HepG2 (cell line): Measurements from ENCODE around the gene CLCNKA. TPM values are rescaled to one million over a fixed set of nuclear protein-coding genes. Genes with fewer than 3 reads are reported as not detected.

Experiments used
- DZIP1 ChIP-seq: sonication (generic); formaldehyde crosslinking; IDR thresholded peaks from 2 replicates; pipeline ENCODE4 v1.5.0; 2020; ENCODE audit warnings: mild to moderate bottlenecking, missing genetic modification reagents
- FOSL2 ChIP-seq: sonication (generic); formaldehyde crosslinking; IDR thresholded peaks from 2 replicates; pipeline ENCODE4 v1.4.0; 2020; ENCODE audit warnings: missing genetic modification reagents
- HBP1 ChIP-seq: IDR thresholded peaks from 2 replicates; pipeline ENCODE4 v1.6.1; 2016; ENCODE audit warnings: low read depth, control low read depth
- NFYC ChIP-seq: IDR thresholded peaks from 2 replicates; pipeline ENCODE4 v1.6.1; 2016; ENCODE audit warnings: missing genetic modification reagents, missing compliant biosample characterization
- SP5 ChIP-seq: IDR thresholded peaks from 2 replicates; pipeline ENCODE4 v1.6.1; 2016; ENCODE audit warnings: low read depth, borderline replicate concordance
- SRSF1 ChIP-seq: fragments of 200-400 bp; formaldehyde crosslinking; optimal IDR thresholded peaks from 2 replicates; pipeline ENCODE3; 2017; ENCODE audit warnings: mild to moderate bottlenecking, low read depth, low read length, moderate library complexity
- polyA plus RNA-seq, 8 experiments: library from polyadenylated mRNA; depleted of rRNA in 3 of 8; stranded (reverse) in 7 of 8; unstranded in 1 of 8; fragments of >200 nt; fragmentation: Illumina TruSeq in 4 of 8; extraction: Trizol in 4 of 8; gene quantifications; 2 replicates each; pipeline versions ENCODE4 v1.2.1 to v1.2.3, GENCODE V29; 2011 to 2016; ENCODE audit warnings: low read depth in 4 of 8, missing spikeins in 1 of 8, mixed read lengths in 1 of 8; ENCODE audit not compliant: insufficient read depth in 1 of 8
- total RNA-seq, 5 experiments: library from RNA; depleted of rRNA; stranded (reverse); fragments of >200 nt; fragmentation: Illumina TruSeq; extraction: Trizol; gene quantifications; 2 replicates each; pipeline ENCODE4 v1.2.3, GENCODE V29; 2016; ENCODE audit warnings: low read depth in 1 of 5
- TF ChIP-seq, protein P1 (sequence below), 2 experiments: sonication (generic) in 1 of 2; formaldehyde crosslinking in 1 of 2; IDR thresholded peaks; 2 replicates each; pipeline versions ENCODE4 v1.6.1 to v1.9.0; 2014 to 2022; ENCODE audit warnings: antibody characterized with exemption in 1 of 2, borderline replicate concordance in 1 of 2, inconsistent platforms in 1 of 2, low read depth in 1 of 2, missing genetic modification reagents in 1 of 2
- TF ChIP-seq, protein P2 (sequence below): sonication (generic); formaldehyde crosslinking; IDR thresholded peaks from 2 replicates; pipeline ENCODE4 v1.4.0; 2020; ENCODE audit warnings: missing genetic modification reagents
- TF ChIP-seq, protein P3 (sequence below): sonication (generic); formaldehyde crosslinking; IDR thresholded peaks from 2 replicates; pipeline ENCODE4 v1.5.0; 2020; ENCODE audit warnings: missing genetic modification reagents
- TF ChIP-seq, protein P4 (sequence below): sonication (generic); formaldehyde crosslinking; IDR thresholded peaks from 2 replicates; pipeline ENCODE4 v1.9.0; 2022; ENCODE audit warnings: missing genetic modification reagents, mild to moderate bottlenecking, borderline replicate concordance

Gene CLCNKA
- total and polyA plus RNA-seq, 2 of the 13 experiments (the other 11 are each of a cell fraction or from before 2014, with no cell fraction given) = 0.03 TPM; not detected in 1

DNA sequence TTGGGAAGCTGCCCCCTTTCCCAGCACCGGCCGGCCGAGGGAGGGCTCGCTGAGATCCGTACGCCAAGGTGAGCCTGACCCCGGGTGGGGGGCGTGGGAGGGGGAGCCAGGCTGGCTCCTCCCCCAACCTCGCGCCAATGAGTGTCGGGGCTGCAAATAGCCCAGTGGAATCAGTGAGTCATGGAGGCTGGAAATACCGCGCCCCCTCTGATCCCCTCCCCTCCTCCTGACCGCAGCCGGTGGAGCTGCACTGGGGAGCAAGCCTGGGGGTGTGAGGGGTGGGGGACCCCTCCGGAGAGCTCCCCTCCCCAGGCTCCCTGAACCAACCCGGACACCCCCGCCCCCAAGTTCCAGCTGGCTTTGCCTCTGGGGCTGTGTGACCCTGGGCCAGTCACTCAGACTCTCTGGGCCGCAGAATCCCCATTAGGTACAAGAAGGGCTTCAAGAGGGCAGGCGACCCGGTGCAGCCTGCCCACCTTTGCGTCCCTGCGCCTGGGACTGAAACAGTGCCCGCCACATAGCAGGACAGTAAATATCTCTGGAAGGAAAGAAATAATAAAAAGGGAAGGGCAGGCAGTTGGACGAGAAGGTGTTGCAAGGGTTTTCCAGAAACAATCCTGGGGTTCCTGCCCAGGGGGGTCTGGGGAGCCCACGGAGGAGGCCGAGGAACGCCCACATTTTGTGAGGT is 8.5 kb upstream of the CLCNKA start (continued):
- TF ChIP-seq, protein P1, sequence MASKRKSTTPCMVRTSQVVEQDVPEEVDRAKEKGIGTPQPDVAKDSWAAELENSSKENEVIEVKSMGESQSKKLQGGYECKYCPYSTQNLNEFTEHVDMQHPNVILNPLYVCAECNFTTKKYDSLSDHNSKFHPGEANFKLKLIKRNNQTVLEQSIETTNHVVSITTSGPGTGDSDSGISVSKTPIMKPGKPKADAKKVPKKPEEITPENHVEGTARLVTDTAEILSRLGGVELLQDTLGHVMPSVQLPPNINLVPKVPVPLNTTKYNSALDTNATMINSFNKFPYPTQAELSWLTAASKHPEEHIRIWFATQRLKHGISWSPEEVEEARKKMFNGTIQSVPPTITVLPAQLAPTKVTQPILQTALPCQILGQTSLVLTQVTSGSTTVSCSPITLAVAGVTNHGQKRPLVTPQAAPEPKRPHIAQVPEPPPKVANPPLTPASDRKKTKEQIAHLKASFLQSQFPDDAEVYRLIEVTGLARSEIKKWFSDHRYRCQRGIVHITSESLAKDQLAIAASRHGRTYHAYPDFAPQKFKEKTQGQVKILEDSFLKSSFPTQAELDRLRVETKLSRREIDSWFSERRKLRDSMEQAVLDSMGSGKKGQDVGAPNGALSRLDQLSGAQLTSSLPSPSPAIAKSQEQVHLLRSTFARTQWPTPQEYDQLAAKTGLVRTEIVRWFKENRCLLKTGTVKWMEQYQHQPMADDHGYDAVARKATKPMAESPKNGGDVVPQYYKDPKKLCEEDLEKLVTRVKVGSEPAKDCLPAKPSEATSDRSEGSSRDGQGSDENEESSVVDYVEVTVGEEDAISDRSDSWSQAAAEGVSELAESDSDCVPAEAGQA (IDR thresholded peaks at IDR 0.05; ENCODE audit: low read depth) = no peak
- TF ChIP-seq, protein P1 (CRISPR knock-in tag; IDR thresholded peaks at IDR 0.05; ENCODE audit: borderline replicate concordance) = no peak
- TF ChIP-seq HBP1 (CRISPR knock-in tag) = peak; percentile 6; the same call in 1 of the 2 replicates
- TF ChIP-seq, protein P2, sequence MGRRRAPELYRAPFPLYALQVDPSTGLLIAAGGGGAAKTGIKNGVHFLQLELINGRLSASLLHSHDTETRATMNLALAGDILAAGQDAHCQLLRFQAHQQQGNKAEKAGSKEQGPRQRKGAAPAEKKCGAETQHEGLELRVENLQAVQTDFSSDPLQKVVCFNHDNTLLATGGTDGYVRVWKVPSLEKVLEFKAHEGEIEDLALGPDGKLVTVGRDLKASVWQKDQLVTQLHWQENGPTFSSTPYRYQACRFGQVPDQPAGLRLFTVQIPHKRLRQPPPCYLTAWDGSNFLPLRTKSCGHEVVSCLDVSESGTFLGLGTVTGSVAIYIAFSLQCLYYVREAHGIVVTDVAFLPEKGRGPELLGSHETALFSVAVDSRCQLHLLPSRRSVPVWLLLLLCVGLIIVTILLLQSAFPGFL (CRISPR knock-in tag) = no peak
- TF ChIP-seq DZIP1 (CRISPR knock-in tag) = no peak
- TF ChIP-seq, protein P3, sequence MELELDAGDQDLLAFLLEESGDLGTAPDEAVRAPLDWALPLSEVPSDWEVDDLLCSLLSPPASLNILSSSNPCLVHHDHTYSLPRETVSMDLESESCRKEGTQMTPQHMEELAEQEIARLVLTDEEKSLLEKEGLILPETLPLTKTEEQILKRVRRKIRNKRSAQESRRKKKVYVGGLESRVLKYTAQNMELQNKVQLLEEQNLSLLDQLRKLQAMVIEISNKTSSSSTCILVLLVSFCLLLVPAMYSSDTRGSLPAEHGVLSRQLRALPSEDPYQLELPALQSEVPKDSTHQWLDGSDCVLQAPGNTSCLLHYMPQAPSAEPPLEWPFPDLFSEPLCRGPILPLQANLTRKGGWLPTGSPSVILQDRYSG (CRISPR knock-in tag) = no peak
- TF ChIP-seq NFYC = no peak
- peak; percentile 3; the same call in 1 of the 2 replicates for TF ChIP-seq SP5 (CRISPR knock-in tag)
- TF ChIP-seq, protein P4, sequence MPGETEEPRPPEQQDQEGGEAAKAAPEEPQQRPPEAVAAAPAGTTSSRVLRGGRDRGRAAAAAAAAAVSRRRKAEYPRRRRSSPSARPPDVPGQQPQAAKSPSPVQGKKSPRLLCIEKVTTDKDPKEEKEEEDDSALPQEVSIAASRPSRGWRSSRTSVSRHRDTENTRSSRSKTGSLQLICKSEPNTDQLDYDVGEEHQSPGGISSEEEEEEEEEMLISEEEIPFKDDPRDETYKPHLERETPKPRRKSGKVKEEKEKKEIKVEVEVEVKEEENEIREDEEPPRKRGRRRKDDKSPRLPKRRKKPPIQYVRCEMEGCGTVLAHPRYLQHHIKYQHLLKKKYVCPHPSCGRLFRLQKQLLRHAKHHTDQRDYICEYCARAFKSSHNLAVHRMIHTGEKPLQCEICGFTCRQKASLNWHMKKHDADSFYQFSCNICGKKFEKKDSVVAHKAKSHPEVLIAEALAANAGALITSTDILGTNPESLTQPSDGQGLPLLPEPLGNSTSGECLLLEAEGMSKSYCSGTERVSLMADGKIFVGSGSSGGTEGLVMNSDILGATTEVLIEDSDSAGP = 0 out of 2 replicates have a peak, but pooled peaks have one; percentile 4
- peak; percentile 26 for TF ChIP-seq SRSF1
- peak; percentile 88 for TF ChIP-seq FOSL2 (CRISPR knock-in tag)
